Esophagus squamous epithelium (tissue), 5 donors: ENCODE results near the gene FMO4. TPM values are rescaled to one million over a fixed set of nuclear protein-coding genes. Genes with fewer than 3 reads are reported as not detected.
"Not testable (repeated sequence)": the region's sequence is repeated elsewhere in the genome, so short reads cannot be mapped to it uniquely, and the experiment has no call there.

Source experiments
- DNase-seq: peaks from one replicate; lab custom pipeline; 2025; lab: John Stamatoyannopoulos, UW
- H3K27ac ChIP-seq, 4 donors: fragments of 200-600 bp; sonication (generic); one replicate each; pipeline ENCODE4 v1.5.1; 2016 to 2019; ENCODE audit warnings: mild to moderate bottlenecking in 1 of 4
- H3K27me3 ChIP-seq, 4 donors: fragments of 200-600 bp; sonication (generic); 1 replicate in 3 of 4; 2 replicates in 1 of 4; pipeline versions ENCODE4 v1.5.1 to v1.6.0; 2017 to 2021; ENCODE audit warnings: antibody characterized with exemption in 1 of 4
- H3K36me3 ChIP-seq, 3 donors: fragments of 200-600 bp; sonication (generic); one replicate each; pipeline ENCODE4 v1.5.1; 2016 to 2019
- H3K4me1 ChIP-seq, 3 donors: fragments of 200-600 bp; sonication (generic); one replicate each; pipeline ENCODE4 v1.5.1; 2017 to 2019
- H3K4me3 ChIP-seq, 4 donors: fragments of 200-600 bp; sonication (generic); 1 replicate in 3 of 4; 2 replicates in 1 of 4; pipeline ENCODE4 v1.5.1; 2016 to 2019; ENCODE audit warnings: mild to moderate bottlenecking in 2 of 4, moderate library complexity in 1 of 4
- H3K9me3 ChIP-seq, 3 donors: fragments of 200-600 bp; sonication (generic); one replicate each; pipeline ENCODE4 v1.5.1; 2016 to 2019
- CTCF ChIP-seq, 6 experiments: fragments of 450-650 bp in 4 of 6; fragments of 200-600 bp in 2 of 6; sonication (generic) in 2 of 6; IDR thresholded peaks; one replicate each; pipeline ENCODE4 v1.5.1; 2016 to 2019; ENCODE audit warnings: antibody characterized with exemption in 6 of 6, mild to moderate bottlenecking in 4 of 6, moderate library complexity in 4 of 6
- POLR2A ChIP-seq, 4 donors: fragments of 450-650 bp; IDR thresholded peaks; one replicate each; pipeline ENCODE4 v1.6.1; 2017; ENCODE audit warnings: antibody characterized with exemption in 4 of 4, mild to moderate bottlenecking in 4 of 4, moderate library complexity in 3 of 4
- WGBS, 2 donors: methylation state at CpG; one replicate each; pipeline ENCODE4 v1.1.5; 2018; 5-methylcytosine and 5-hydroxymethylcytosine counted together
- intact Hi-C: fragments of 100-400 bp; cut with DNase I; formaldehyde crosslinking; loops from one replicate; pipeline ENCODE4 v1.15.0; 2022
- total RNA-seq, 4 donors: library from RNA; depleted of rRNA; stranded (reverse); fragments of >200 nt; gene quantifications; one replicate each; pipeline ENCODE4 v1.1.0, GENCODE V29; 2016
- donor health status: DM: yes; HTN: yes; CAD: no.

Gene FMO4
- total RNA-seq, 4 donors from 2014 or later = 1.3 to 9.1 (median 4.6) TPM

- Histone ChIP-seq H3K4me3 (no peak overlapping the region), H3K36me3 (no peaks in the 10 kb centered on the region), H3K4me1 (peaks cover 0 to 7% (median 7%) of the 10 kb centered on the region in 3 donors), H3K9me3 (no peaks in the 10 kb centered on the region), H3K27me3 (no peaks in the 10 kb centered on the region), H3K27ac (no peak overlapping the region)
- intact Hi-C loops = no loop called here
- DNase-seq = no peak
- WGBS, 2 donors = 61 to 75% methylated on average over 6 of the region's 6 CpGs
- TF ChIP-seq POLR2A (IDR thresholded peaks at IDR 0.05) (no peak), CTCF (IDR thresholded peaks at IDR 0.05) (no peak)
These were observed 52.1 kb downstream of the FMO4 start for GRCh38 chr1:171366085-171366484.

DNA sequence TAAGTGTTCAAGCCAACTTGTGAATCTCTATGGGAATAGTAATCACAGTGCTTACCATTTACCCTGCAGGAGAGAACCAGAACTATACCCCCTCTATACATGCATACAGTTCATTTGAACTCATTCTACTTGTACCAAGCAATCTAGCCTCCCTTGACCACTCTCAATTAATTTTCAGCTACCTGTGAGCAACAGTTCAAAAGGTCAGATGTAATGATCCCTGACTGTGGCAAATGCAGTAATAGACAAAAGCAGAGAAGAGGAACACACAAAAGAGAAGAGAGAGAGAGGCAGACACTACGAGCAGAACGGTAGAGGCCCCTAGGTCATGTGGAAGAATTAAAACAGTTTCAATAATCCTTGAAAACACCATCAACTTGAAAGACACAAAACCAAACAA, 52.8 kb downstream of the FMO4 start:
- DNase-seq = no peak
- no peaks in the 10 kb centered on the region for H3K27me3 ChIP-seq
- H3K9me3 ChIP-seq = no peaks in the 10 kb centered on the region
- no peaks in the 10 kb centered on the region for H3K36me3 ChIP-seq
- no peak overlapping the region for H3K4me3 ChIP-seq
- no peak overlapping the region for H3K27ac ChIP-seq
- intact Hi-C loops = no loop called here
- H3K4me1 ChIP-seq = peaks cover 0 to 9% (median 7%) of the 10 kb centered on the region in 3 donors
- WGBS, 2 donors = 19% methylated on average over 2 of the region's 2 CpGs
- TF ChIP-seq CTCF (IDR thresholded peaks at IDR 0.05) (no peak), POLR2A (IDR thresholded peaks at IDR 0.05) (no peak)

- no peak for DNase-seq
- Histone ChIP-seq H3K27ac (no peak overlapping the region), H3K27me3 (no peaks in the 10 kb centered on the region), H3K4me1 (peaks cover 0 to 15% (median 7%) of the 10 kb centered on the region in 3 donors), H3K36me3 (no peaks in the 10 kb centered on the region), H3K4me3 (no peak overlapping the region), H3K9me3 (no peaks in the 10 kb centered on the region)
- no peak for TF ChIP-seq POLR2A (IDR thresholded peaks at IDR 0.05)
- TF ChIP-seq CTCF (IDR thresholded peaks at IDR 0.05) = no peak
- intact Hi-C loops = no loop called here
- 63 to 100% methylated on average over 1 of the region's 1 CpG for WGBS, 2 donors
These were observed 53.5 kb downstream of the FMO4 start for GRCh38 chr1:171367436-171367835.

DNA sequence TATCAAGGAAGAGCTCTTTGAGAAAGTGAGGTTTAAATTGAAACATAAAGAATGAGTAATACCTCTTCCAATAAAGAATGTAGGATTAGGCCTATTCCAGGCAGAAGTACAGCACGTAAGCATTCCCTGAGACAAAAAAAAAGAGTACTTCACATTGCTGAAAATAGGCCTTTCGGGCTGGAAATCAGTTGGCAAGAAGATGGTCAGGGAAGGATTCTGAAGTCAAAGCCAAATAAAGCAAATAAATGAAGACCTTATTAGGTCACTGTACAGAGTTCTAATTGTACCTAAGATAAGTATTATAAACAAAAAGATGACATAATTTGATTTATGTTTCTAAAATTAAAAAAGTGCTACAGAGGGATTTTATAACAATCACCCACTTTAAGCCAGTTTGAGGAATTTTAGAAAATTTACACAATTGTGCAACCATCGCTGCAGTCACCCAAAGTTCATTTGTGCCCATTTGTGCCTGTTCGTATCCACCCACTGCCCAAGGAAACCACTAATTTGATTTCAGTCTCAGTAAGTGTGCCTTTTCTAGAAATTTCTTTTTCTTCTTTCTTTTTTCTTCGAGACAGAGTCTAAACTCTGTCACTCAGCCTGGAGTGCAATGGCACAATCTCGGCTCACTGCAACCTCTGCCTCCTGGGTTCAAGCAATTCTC, 58.6 kb downstream of the FMO4 start:
- Histone ChIP-seq H3K36me3 (no peaks in the 10 kb centered on the region), H3K4me3 (no peak overlapping the region), H3K27me3 (no peaks in the 10 kb centered on the region), H3K4me1 (peaks cover 0 to 9% (median 0%) of the 10 kb centered on the region in 3 donors), H3K27ac (peak overlapping the region in 1 of 4 donors; percentile 58), H3K9me3 (no peaks in the 10 kb centered on the region)
- WGBS, 2 donors = 68 to 76% methylated on average over 6 of the region's 6 CpGs
- TF ChIP-seq CTCF (IDR thresholded peaks at IDR 0.05) (no peak), POLR2A (IDR thresholded peaks at IDR 0.05) (no peak)
- no peak for DNase-seq
- intact Hi-C loops = no loop called here

DNA sequence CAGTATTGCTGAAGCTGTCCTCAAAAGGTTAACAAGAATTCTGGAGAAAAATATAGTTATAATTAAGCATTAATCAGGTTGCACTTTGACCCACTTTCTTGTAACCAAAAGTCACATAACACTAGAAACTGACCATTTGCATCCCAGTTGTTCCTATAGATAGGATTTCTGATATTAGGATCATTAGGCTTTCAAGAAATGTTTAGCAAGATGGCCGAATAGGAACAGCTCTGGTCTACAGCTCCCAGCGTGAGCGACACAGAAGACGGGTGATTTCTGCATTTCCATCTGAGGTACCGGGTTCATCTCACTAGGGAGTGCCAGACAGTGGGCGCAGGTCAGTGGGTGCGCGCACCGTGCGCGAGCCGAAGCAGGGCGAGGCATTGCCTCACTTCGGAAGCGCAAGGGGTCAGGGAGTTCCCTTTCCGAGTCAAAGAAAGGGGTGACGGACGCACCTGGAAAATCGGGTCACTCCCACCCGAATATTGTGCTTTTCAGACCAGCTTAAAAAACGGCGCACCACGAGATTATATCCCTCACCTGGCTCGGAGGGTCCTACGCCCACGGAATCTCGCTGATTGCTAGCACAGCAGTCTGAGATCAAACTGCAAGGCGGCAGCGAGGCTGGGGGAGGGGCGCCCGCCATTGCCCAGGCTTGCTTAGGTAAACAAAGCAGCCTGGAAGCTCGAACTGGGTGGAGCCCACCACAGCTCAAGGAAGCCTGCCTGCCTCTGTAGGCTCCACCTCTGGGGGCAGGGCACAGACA, 59.6 kb downstream of the FMO4 start:
- H3K36me3 ChIP-seq, H3K4me1 ChIP-seq, H3K27me3 ChIP-seq, DNase-seq, H3K9me3 ChIP-seq, intact Hi-C loops, H3K27ac ChIP-seq, H3K4me3 ChIP-seq: not testable (repeated sequence)
- WGBS, 2 donors = 87 to 91% methylated on average over 8 to 18 of the region's 32 CpGs
